HepG2 (cell line): ENCODE measurements around the gene HRC. TPM values are rescaled to one million over a fixed set of nuclear protein-coding genes. Genes with fewer than 3 reads are reported as not detected.
A peak's percentile ranks its signal among the peaks of the same experiment; 100 is the strongest.

Experiments
- CCDC6 ChIP-seq: sonication (generic); formaldehyde crosslinking; IDR thresholded peaks from 2 replicates; pipeline ENCODE4 v1.8.1; 2022; ENCODE audit warnings: mild to moderate bottlenecking, missing genetic modification reagents, moderate library complexity
- ETV6 ChIP-seq: sonication (generic); formaldehyde crosslinking; conservative IDR thresholded peaks from 2 replicates; pipeline ENCODE4 v1.4.0; 2020; ENCODE audit warnings: missing genetic modification reagents
- MAFK ChIP-seq, 2 experiments: IDR thresholded peaks in 1 of 2; conservative IDR thresholded peaks in 1 of 2; 2 replicates each; pipeline ENCODE4 v1.6.1; 2011; ENCODE audit warnings: improper control_type of control experiment in 2 of 2, low read length in 2 of 2
- MTERF4 ChIP-seq: sonication (generic); formaldehyde crosslinking; IDR thresholded peaks from 2 replicates; pipeline ENCODE4 v1.8.0; 2023; ENCODE audit warnings: mild to moderate bottlenecking, missing genetic modification reagents
- MYPOP ChIP-seq: sonication (generic); formaldehyde crosslinking; IDR thresholded peaks from 2 replicates; pipeline ENCODE4 v1.8.1; 2023; ENCODE audit warnings: mild to moderate bottlenecking, moderate library complexity, missing genetic modification reagents
- POGK ChIP-seq: sonication (generic); formaldehyde crosslinking; conservative IDR thresholded peaks from 2 replicates; pipeline ENCODE4 v1.8.0; 2022; ENCODE audit warnings: mild to moderate bottlenecking, moderate library complexity, missing genetic modification reagents
- RAD21 ChIP-seq: fragments of 450-650 bp; formaldehyde crosslinking; IDR thresholded peaks from 2 replicates; pipeline ENCODE4 v1.5.0; 2020; ENCODE audit warnings: mild to moderate bottlenecking
- RNF219 ChIP-seq: sonication (generic); formaldehyde crosslinking; IDR thresholded peaks from 2 replicates; pipeline ENCODE4 v1.5.0; 2020; ENCODE audit warnings: mild to moderate bottlenecking, missing genetic modification reagents
- SCMH1 ChIP-seq: sonication (generic); formaldehyde crosslinking; IDR thresholded peaks from 2 replicates; pipeline ENCODE4 v1.9.0; 2021; ENCODE audit warnings: missing genetic modification reagents, mild to moderate bottlenecking, borderline replicate concordance
- USF2 ChIP-seq, 2 experiments: sonication (generic) in 1 of 2; formaldehyde crosslinking in 1 of 2; IDR thresholded peaks; 2 replicates each; pipeline versions ENCODE4 v1.5.1 to v1.6.1; 2011 to 2020; ENCODE audit warnings: borderline replicate concordance in 1 of 2, low read depth in 1 of 2, low read length in 1 of 2, mild to moderate bottlenecking in 1 of 2, missing genetic modification reagents in 1 of 2, moderate library complexity in 1 of 2
- ZBTB25 ChIP-seq: IDR thresholded peaks from 2 replicates; pipeline ENCODE4 v1.6.1; 2018; ENCODE audit warnings: missing genetic modification reagents
- ZNF253 ChIP-seq: sonication (generic); formaldehyde crosslinking; IDR thresholded peaks from 2 replicates; pipeline ENCODE4 v1.8.0; 2022; ENCODE audit warnings: mild to moderate bottlenecking, missing genetic modification reagents, borderline replicate concordance
- ZNF274 ChIP-seq: sonication (generic); formaldehyde crosslinking; IDR thresholded peaks from 2 replicates; pipeline ENCODE4 v1.5.1; 2020; ENCODE audit warnings: mild to moderate bottlenecking, missing genetic modification reagents
- ZNF275 ChIP-seq: sonication (generic); formaldehyde crosslinking; IDR thresholded peaks from 2 replicates; pipeline ENCODE4 v1.8.0; 2022; ENCODE audit warnings: missing genetic modification reagents, mild to moderate bottlenecking, inconsistent platforms, borderline replicate concordance
- ZNF615 ChIP-seq: sonication (generic); formaldehyde crosslinking; IDR thresholded peaks from 2 replicates; pipeline ENCODE4 v1.5.0; 2020; ENCODE audit warnings: mild to moderate bottlenecking, missing genetic modification reagents, borderline replicate concordance
- polyA plus RNA-seq, 8 experiments: library from polyadenylated mRNA; depleted of rRNA in 3 of 8; stranded (reverse) in 7 of 8; unstranded in 1 of 8; fragments of >200 nt; fragmentation: Illumina TruSeq in 4 of 8; extraction: Trizol in 4 of 8; gene quantifications; 2 replicates each; pipeline versions ENCODE4 v1.2.1 to v1.2.3, GENCODE V29; 2011 to 2016; ENCODE audit warnings: low read depth in 4 of 8, missing spikeins in 1 of 8, mixed read lengths in 1 of 8; ENCODE audit not compliant: insufficient read depth in 1 of 8
- total RNA-seq, 5 experiments: library from RNA; depleted of rRNA; stranded (reverse); fragments of >200 nt; fragmentation: Illumina TruSeq; extraction: Trizol; gene quantifications; 2 replicates each; pipeline ENCODE4 v1.2.3, GENCODE V29; 2016; ENCODE audit warnings: low read depth in 1 of 5

Gene HRC
- total and polyA plus RNA-seq, 2 of the 13 experiments (the other 11 are each of a cell fraction or from before 2014, with no cell fraction given): 3.6 to 15.4 TPM

GRCh38 chr19:49118565-49119410, 36.4 kb downstream of the HRC start, which contains the start of gene C19orf73 (continued):
- no peak for TF ChIP-seq SCMH1
- no peak for TF ChIP-seq RNF219 (CRISPR knock-in tag)
- peak; percentile 92 for TF ChIP-seq ZNF274 (CRISPR knock-in tag)
- TF ChIP-seq ZNF275 (CRISPR knock-in tag): peak; percentile 68
- TF ChIP-seq ETV6 (CRISPR knock-in tag): no peak
- TF ChIP-seq POGK (CRISPR knock-in tag): peak; percentile 93
- TF ChIP-seq ZBTB25 (CRISPR knock-in tag): peak; percentile 26; the same call in 1 of the 2 replicates
- TF ChIP-seq RAD21: peak; percentile 77
- peak; percentile 97 for TF ChIP-seq MTERF4 (CRISPR knock-in tag)
- no peak for TF ChIP-seq MAFK (conservative IDR thresholded peaks at IDR 0.05 in 1 of 2, IDR thresholded peaks at IDR 0.05 in 1 of 2; ENCODE audit: low read length in 2 of 2)
- peak; percentile 88; the same call in 1 of the 2 replicates for TF ChIP-seq CCDC6 (CRISPR knock-in tag)
- TF ChIP-seq USF2 (IDR thresholded peaks at IDR 0.05; ENCODE audit: low read depth, low read length): no peak
- TF ChIP-seq USF2 (CRISPR knock-in tag; IDR thresholded peaks at IDR 0.05; ENCODE audit: borderline replicate concordance): no peak; the same call in 1 of the 2 replicates
- TF ChIP-seq MYPOP: peak; percentile 90
- TF ChIP-seq ZNF615: no peak
- no peak for TF ChIP-seq ZNF253 (CRISPR knock-in tag)
